Liver (tissue), 9 donors: ENCODE data around the gene EGFR. TPM values are rescaled to one million over a fixed set of nuclear protein-coding genes. Genes with fewer than 3 reads are reported as not detected.

Experiments used
- DNase-seq: peaks from one replicate; pipeline ENCODE4 v3.0.0-alpha.2; 2017; ENCODE audit warnings: low spot score
- H3K27ac ChIP-seq, 2 donors: one replicate each; pipeline ENCODE4 v1.7.0; 2013; ENCODE audit warnings: inconsistent platforms in 2 of 2, low read length in 2 of 2, control low read depth in 1 of 2, low read depth in 1 of 2, mild to moderate bottlenecking in 1 of 2
- H3K27me3 ChIP-seq, 4 donors: one replicate each; pipeline versions ENCODE4 v1.6.1 to v1.7.0; 2013; ENCODE audit warnings: low read length in 3 of 4, inconsistent platforms in 1 of 4, mild to moderate bottlenecking in 1 of 4, moderate library complexity in 1 of 4; ENCODE audit not compliant: control insufficient read depth in 4 of 4, insufficient read depth in 4 of 4
- H3K36me3 ChIP-seq, 4 donors: one replicate each; pipeline versions ENCODE4 v1.6.1 to v1.7.0; 2013; ENCODE audit warnings: low read length in 3 of 4, mild to moderate bottlenecking in 3 of 4, low read depth in 1 of 4, moderate library complexity in 1 of 4; ENCODE audit not compliant: control insufficient read depth in 4 of 4, insufficient read depth in 3 of 4
- H3K4me1 ChIP-seq, 4 donors: one replicate each; pipeline versions ENCODE4 v1.6.1 to v1.7.0; 2013; ENCODE audit warnings: low read length in 3 of 4, mild to moderate bottlenecking in 3 of 4, moderate library complexity in 1 of 4; ENCODE audit not compliant: control insufficient read depth in 4 of 4, insufficient read depth in 4 of 4
- H3K4me3 ChIP-seq, 3 donors: one replicate each; pipeline versions ENCODE4 v1.6.1 to v1.7.0; 2013; ENCODE audit warnings: low read length in 3 of 3, control low read depth in 1 of 3, low read depth in 1 of 3, mild to moderate bottlenecking in 1 of 3
- H3K9ac ChIP-seq, 2 donors: one replicate each; pipeline ENCODE4 v1.7.0; 2013; ENCODE audit warnings: low read length in 2 of 2, mild to moderate bottlenecking in 2 of 2, moderate library complexity in 2 of 2, control low read depth in 1 of 2, low read depth in 1 of 2
- H3K9me3 ChIP-seq, 4 donors: one replicate each; pipeline versions ENCODE4 v1.6.1 to v1.7.0; 2013; ENCODE audit warnings: low read length in 3 of 4; ENCODE audit not compliant: control insufficient read depth in 4 of 4
- ATF3 ChIP-seq: IDR thresholded peaks from 2 replicates; pipeline ENCODE4 v1.6.1; 2016; ENCODE audit warnings: antibody characterized with exemption
- CTCF ChIP-seq: fragments of 150-350 bp; IDR thresholded peaks from 2 replicates; pipeline ENCODE4 v1.5.1; 2017; ENCODE audit warnings: improper control_type of control experiment, low read depth, low read length; ENCODE audit not compliant: missing input control
- EGR1 ChIP-seq, 2 donors: IDR thresholded peaks; 2 replicates each; pipeline ENCODE4 v1.6.1; 2016 to 2018; ENCODE audit warnings: antibody characterized with exemption in 2 of 2, low read depth in 2 of 2
- FOXA1 ChIP-seq: IDR thresholded peaks from 2 replicates; pipeline ENCODE4 v1.6.1; 2016; ENCODE audit warnings: antibody characterized with exemption
- FOXA2 ChIP-seq: IDR thresholded peaks from 2 replicates; pipeline ENCODE4 v1.6.1; 2016; ENCODE audit warnings: antibody characterized with exemption
- GABPA ChIP-seq, 2 donors: IDR thresholded peaks in 1 of 2; conservative IDR thresholded peaks in 1 of 2; 2 replicates each; pipeline ENCODE4 v1.6.1; 2016; ENCODE audit warnings: antibody characterized with exemption in 2 of 2, mild to moderate bottlenecking in 1 of 2, moderate library complexity in 1 of 2
- HNF4A ChIP-seq, 2 donors: conservative IDR thresholded peaks; 2 replicates each; pipeline ENCODE4 v1.6.1; 2016; ENCODE audit warnings: antibody characterized with exemption in 2 of 2, mild to moderate bottlenecking in 2 of 2
- HNF4G ChIP-seq: IDR thresholded peaks from 2 replicates; pipeline ENCODE4 v1.6.1; 2016; ENCODE audit warnings: antibody characterized with exemption
- JUND ChIP-seq, 2 donors: IDR thresholded peaks; 2 replicates each; pipeline ENCODE4 v1.6.1; 2016; ENCODE audit warnings: antibody characterized with exemption in 2 of 2
- NR2F2 ChIP-seq: IDR thresholded peaks from 2 replicates; pipeline ENCODE4 v1.6.1; 2016; ENCODE audit warnings: antibody characterized with exemption
- RAD21 ChIP-seq, 2 donors: IDR thresholded peaks; 2 replicates each; pipeline ENCODE4 v1.6.1; 2016; ENCODE audit warnings: antibody characterized with exemption in 2 of 2, mild to moderate bottlenecking in 2 of 2
- REST ChIP-seq: IDR thresholded peaks from 2 replicates; pipeline ENCODE4 v1.6.1; 2016; ENCODE audit warnings: antibody characterized with exemption, mild to moderate bottlenecking
- RXRA ChIP-seq, 2 donors: IDR thresholded peaks; 2 replicates each; pipeline ENCODE4 v1.6.1; 2017 to 2018; ENCODE audit warnings: antibody characterized with exemption in 2 of 2, mild to moderate bottlenecking in 1 of 2
- SP1 ChIP-seq: IDR thresholded peaks from 2 replicates; pipeline ENCODE4 v1.6.1; 2018; ENCODE audit warnings: antibody characterized with exemption, mild to moderate bottlenecking
- YY1 ChIP-seq: IDR thresholded peaks from 2 replicates; pipeline ENCODE4 v1.6.1; 2016; ENCODE audit warnings: antibody characterized with exemption, mild to moderate bottlenecking
- WGBS: extraction: QIAGEN DNeasy Blood & Tissue Kit; methylation state at CpG from one replicate; pipeline ENCODE4 v1.1.7; 2013; 5-methylcytosine and 5-hydroxymethylcytosine counted together
- polyA plus RNA-seq, 2 donors: library from polyadenylated mRNA; stranded (reverse) in 1 of 2; unstranded in 1 of 2; fragments of 200-250 nt in 1 of 2; fragments of >200 nt in 1 of 2; fragmentation: Nextera tagmentation in 1 of 2; extraction: Ambion mirVana in 1 of 2; gene quantifications; one replicate each; pipeline versions ENCODE4 v1.2.1 to v1.2.3, GENCODE V29; 2013 to 2015
- total RNA-seq, 2 donors: library from RNA; depleted of rRNA; stranded (reverse); fragments of >200 nt; gene quantifications; one replicate each; pipeline ENCODE4 v1.2.3, GENCODE V29; 2014
- donor health status: healthy.
- donor health status: healthy.
- donor health status: healthy.
- donor health status: healthy.
- donor health status: healthy.

Gene EGFR
- total and polyA plus RNA-seq, 4 donors: 22.6 to 37.0 (median 27.7) TPM

DNA sequence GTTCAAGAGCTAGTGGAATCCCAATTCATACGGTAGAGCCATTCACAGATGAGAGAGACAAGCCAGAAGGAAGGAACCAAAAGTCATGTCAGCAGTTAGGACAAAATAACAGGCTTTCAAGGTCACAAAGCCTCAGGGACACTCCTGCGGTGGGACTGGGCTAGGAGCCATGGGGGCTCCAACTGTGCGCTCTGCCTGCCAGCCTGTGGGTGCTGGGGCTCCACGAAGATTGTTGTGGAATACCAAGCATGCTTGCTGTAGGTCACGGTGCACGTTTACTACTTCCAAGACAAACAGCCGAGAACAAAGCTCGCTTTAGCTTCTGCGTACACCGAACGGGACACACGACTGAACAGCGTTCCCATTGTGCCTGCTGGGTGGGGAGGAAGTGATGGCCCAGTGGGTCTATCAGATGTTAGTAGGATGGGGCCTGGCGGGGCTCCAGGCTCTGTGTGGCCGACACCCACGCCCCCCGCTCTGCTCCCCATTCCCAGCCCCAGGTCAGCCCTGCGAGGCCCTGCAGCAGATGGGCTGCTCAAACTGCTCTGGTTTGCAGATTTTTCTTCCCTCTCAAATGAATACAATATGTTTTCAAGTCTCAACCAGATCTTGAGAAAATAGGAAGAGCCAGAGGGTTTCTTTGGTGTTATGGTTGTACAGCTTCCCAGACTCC, 158.9 kb downstream of the EGFR start:
- Histone ChIP-seq H3K9ac (no peak overlapping the region), H3K9me3 (no peaks in the 10 kb centered on the region), H3K36me3 (peaks cover 14 to 45% (median 27%) of the 10 kb centered on the region in 4 donors), H3K4me1 (peaks cover 9 to 46% (median 29%) of the 10 kb centered on the region in 4 donors), H3K27ac (peak overlapping the region; percentile 79 to 86), H3K27me3 (no peaks in the 10 kb centered on the region), H3K4me3 (no peak overlapping the region)
- TF ChIP-seq CTCF (no peak), HNF4G (no peak), EGR1 (IDR thresholded peaks at IDR 0.05; ENCODE audit: low read depth in 2 of 2) (no peak), FOXA2 (no peak), FOXA1 (no peak), ATF3 (no peak), REST (no peak), NR2F2 (no peak), GABPA (IDR thresholded peaks at IDR 0.05 in 1 of 2, conservative IDR thresholded peaks at IDR 0.05 in 1 of 2) (no peak), RAD21 (IDR thresholded peaks at IDR 0.05) (no peak), HNF4A (conservative IDR thresholded peaks at IDR 0.05) (no peak), SP1 (no peak), RXRA (IDR thresholded peaks at IDR 0.05) (no peak), JUND (IDR thresholded peaks at IDR 0.05) (no peak)
- DNase-seq: peak; percentile 33
- 45% methylated on average over 18 of the region's 18 CpGs for WGBS

DNA sequence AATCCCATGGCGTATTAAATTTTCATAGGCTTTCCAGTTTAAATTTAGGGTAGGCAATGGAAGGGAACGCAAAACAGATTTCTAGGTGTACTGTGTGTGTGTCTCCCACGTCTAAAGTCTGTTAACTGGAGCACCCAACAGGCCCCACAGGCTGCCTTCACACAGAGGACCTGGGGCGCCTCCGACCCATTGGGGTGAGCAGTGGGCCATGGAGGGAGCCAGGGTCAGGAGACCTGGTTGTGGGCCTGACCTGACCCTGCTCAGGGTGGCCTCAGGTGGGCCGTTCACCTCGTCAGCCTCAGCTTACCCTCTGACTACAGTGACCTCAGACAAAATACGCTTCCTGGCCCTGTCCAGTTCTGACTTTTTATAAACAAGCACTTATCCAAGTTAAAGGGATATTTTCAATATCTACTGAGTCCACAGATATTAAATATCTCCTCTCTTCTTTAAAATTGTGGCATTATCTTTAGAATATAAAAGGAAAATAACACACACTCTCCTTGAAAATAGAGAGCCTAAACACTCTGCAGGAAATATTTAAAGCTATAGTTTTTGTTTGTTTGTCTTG, 159.6 kb downstream of the EGFR start:
- peaks cover 14 to 41% (median 25%) of the 10 kb centered on the region in 4 donors for H3K36me3 ChIP-seq

More for the DNA sequence above, 159.6 kb downstream of the EGFR start:
- TF ChIP-seq RAD21 (IDR thresholded peaks at IDR 0.05) (no peak), YY1 (no peak), REST (peak; percentile 84)
- H3K4me1 ChIP-seq: peaks cover 9 to 46% (median 29%) of the 10 kb centered on the region in 4 donors
- no peaks in the 10 kb centered on the region for H3K9me3 ChIP-seq
- no peak for DNase-seq
- 64% methylated on average over 8 of the region's 8 CpGs for WGBS
- H3K27ac ChIP-seq: peak overlapping the region; percentile 79 to 86
- peak overlapping the region in 1 of 2 donors; percentile 7 for H3K9ac ChIP-seq
- H3K27me3 ChIP-seq: no peaks in the 10 kb centered on the region
- H3K4me3 ChIP-seq: no peak overlapping the region
